AG09319 (cell line): ENCODE results near the gene SYN1.

ENCODE experiments used
- DNase-seq: peaks from one replicate; pipeline ENCODE4 v3.0.0-alpha.2; 2010; ENCODE audit warnings: low read depth; ENCODE audit errors: extremely low read depth
- TF ChIP-seq, protein P1 (sequence below): IDR thresholded peaks from 2 replicates; pipeline ENCODE4 v1.5.1; 2011; ENCODE audit warnings: low read depth, mild to moderate bottlenecking, inconsistent platforms, low read length, moderate library complexity

The SYN1 gene

DNA sequence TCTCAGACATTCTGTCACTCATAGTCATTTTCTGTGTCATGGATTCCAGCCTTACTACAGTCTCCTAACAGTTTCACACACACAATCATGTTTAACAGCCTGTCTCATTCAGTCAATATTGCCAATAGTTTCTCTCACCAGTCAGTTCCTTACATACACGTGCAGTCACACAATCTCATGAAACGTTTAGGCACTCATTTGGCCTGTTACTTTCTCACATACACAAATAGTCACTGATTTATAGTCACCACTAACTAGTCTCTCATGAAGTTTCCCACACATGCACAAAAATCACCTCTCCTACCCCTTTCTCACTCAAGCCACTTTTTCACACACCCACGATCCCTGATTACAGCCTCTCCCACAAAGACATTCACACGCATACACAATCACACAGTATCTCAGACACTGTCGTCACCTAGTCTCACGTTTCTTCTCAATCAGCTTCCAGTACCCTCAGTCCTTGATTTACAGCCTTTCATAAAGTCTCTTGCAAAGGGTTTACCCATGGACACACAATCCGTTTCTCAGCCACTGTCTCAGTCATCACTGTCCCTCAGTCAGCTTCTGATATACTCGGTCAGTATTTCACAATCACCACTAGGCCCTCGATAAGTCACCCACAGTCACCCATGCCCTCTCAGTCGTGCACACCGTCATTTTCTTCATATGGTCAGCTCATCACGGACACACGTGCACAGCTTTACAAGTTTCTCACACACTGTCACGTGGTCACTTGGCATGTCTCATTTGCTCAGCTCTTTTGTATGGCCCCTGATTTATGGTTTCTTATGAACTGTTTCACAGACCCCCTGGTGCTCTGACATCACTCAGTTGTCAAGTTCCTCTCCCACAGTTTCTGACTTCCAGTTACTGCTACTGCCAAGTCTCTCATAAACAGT is 14.3 kb upstream of the SYN1 start:
- TF ChIP-seq, protein P1, sequence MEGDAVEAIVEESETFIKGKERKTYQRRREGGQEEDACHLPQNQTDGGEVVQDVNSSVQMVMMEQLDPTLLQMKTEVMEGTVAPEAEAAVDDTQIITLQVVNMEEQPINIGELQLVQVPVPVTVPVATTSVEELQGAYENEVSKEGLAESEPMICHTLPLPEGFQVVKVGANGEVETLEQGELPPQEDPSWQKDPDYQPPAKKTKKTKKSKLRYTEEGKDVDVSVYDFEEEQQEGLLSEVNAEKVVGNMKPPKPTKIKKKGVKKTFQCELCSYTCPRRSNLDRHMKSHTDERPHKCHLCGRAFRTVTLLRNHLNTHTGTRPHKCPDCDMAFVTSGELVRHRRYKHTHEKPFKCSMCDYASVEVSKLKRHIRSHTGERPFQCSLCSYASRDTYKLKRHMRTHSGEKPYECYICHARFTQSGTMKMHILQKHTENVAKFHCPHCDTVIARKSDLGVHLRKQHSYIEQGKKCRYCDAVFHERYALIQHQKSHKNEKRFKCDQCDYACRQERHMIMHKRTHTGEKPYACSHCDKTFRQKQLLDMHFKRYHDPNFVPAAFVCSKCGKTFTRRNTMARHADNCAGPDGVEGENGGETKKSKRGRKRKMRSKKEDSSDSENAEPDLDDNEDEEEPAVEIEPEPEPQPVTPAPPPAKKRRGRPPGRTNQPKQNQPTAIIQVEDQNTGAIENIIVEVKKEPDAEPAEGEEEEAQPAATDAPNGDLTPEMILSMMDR, result no peak
- no peak for DNase-seq

DNA sequence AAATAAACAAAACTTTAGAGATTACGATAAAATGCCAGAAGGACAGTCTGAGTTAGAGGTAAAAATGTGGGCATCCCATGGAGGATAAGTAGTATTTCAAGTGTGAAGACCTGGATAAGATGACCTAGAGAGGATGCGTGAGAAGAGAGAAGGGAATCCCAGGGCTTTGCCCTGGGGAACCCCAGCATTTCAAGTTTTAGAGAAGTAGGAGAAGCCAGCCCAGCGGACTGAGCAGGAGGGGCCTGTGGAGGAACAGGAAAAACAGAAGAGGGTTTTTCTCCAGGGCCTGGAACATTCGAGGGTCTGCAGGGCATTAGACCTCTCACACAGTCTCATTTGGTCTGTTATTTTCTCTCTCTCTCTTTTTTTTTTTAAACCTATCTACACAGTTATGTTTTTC is 13.0 kb upstream of the SYN1 start:
- DNase-seq, result no peak
- TF ChIP-seq, protein P1, result no peak

DNA sequence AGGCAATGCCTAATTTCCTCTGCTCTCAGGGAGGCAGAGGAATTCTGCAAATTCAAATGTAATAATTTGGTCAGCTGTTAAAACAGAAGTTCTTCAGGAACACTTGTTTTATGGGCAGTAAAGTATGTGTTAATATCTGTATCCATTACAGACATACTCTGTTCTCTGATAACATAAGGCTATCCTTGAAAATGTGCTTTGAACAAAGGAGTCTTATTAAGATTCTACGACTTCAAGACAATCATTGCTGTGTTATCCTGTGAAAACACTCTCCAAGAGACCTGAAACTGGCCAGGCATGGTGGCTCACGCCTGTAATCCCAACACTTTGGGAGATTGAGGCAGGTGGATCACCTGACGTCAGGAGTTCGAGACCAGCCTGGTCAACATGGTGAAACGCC is 12.0 kb upstream of the SYN1 start:
- DNase-seq, result no peak
- TF ChIP-seq, protein P1, result no peak

DNA sequence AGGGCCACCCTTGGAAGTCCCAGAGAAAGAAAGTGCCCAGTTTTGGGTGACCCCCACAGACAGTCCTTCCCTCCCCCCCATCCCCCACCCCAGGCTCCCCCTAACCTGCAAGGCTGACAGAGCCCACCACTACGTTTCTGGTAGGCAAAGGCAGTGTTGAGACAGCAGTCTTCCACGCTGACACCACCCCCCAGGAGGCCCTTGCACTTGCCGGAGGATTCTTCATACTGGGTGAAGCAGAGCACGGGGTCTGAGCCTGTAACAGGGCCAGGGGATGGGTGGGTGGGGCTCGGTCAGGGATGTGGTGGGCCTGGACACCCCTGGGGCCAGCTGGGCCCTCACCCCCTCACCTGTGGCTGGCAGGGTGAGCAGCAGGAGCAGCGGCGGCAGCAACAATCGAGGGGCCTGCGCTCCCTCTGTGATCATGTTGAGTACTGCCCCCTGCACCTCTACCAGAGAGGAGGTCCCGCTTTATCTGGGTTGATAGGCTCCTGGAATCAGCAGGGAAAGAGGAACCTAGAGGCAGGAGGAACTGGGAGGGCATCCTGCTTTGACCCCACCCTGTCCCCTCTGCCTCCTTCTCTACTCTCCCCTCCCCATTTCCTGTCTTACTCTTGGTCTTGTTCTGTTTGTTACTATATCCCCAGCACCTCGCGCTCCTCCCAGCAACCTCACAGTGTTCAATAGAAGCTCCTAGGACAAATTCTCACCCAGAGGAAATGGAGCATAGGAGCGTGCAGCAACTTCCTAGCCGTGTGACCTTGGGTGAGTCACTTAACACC is 10.0 kb upstream of the SYN1 start, which contains the start of gene CFP:
Gene CFP (minus strand): TSS at position 512 of the 782 bp plus-strand sequence. CDS start 86 bp downstream, at position 426.
- no peak for DNase-seq
- TF ChIP-seq, protein P1, result no peak

DNA sequence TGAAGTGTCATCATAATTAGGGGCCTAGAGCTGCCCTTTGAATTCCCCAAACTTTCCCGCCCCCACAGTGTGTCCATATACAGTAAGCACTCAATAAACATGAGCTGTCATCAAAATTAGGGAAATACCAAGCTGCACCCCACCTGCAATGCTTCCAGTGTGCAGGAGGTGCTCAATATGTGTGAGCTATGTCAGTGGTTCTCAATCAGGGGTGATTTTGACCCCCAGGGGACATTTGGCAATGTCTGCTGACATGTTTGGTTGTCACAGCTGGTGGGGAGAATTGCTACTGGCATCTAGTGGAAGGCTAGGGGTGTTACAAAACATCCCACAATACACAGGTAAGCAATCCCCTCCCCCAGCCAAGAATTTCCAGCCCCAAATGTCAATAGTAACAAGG is 9.3 kb upstream of the SYN1 start:
- TF ChIP-seq, protein P1, result no peak

DNA sequence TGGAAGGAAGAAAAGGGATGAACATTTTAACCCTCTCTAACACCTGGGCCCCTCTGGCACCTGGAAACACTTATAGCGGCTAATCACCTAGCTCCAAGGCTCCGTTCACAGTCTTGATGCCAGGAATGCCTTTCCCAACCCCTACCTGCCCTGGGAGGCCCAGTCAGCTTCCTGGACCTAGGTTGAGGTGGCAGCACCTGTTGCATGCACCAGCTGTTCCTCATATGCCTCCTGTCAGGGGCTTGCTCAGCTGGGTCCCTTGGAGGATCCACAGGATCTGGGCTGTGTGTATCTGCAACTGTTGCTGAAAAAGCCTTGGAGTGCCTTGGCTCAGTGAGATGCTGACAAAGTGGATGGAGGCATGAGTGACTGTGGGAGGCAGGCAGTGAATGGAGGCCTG is 5.7 kb upstream of the SYN1 start:
- TF ChIP-seq, protein P1, result no peak
- DNase-seq, result no peak

More for the DNA sequence above, 9.3 kb upstream of the SYN1 start:
- no peak for DNase-seq
